Activated CD4-positive, alpha-beta T cell treated with anti-CD3 and anti-CD28 coated beads, Interleukin-2, amount 50 U/mL, for 24 hours (primary cell): ENCODE data around the gene PTGS2.
"Not testable (repeated sequence)": the region's sequence is repeated elsewhere in the genome, so short reads cannot be mapped to it uniquely, and the experiment has no call there.

Experiments
- DNase-seq, 2 donors: peaks; one replicate each; pipeline ENCODE4 v3.0.0-alpha.2; 2020; ENCODE audit warnings: low read depth in 1 of 2, low spot score in 1 of 2

PTGS2 gene

DNA sequence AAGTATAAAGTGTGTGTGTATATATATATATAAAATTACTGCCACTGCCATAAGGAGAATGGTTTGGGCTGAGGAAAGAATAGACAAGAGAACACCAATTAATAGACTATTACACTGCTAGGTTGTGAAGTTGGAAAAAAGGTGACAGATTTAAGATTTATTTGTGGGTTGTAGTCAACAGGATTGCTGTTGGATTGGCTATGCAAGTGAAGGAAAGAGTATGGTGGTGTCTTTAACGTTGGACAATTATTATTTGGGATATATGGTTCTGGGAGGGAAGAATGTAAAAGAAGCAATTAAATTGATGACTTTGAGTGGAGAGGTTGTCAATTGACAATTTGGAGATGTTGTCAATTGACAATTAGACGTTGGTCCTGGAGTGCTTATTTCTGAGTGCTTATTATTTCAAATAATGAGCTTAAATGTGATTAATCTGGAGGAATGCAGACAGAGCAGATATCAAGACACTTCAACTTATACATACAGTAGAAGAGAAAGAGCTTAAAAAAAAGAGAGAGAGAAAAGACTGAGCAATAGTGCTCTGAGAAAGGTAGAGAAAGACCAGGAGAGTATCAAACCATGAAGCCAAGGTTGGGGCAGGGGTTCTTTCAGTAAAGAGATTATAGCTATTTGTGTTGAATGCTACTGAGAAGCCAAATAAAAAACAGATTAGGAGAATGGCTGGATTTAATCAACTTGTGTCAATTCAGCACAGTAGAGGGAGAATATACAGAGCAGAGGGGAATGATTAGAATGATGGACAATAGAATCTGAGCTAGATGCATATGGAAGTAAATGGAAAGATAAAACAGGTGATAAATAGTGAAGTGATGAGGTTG lies 9.7 kb downstream of the PTGS2 start:
- no peak for DNase-seq

DNA sequence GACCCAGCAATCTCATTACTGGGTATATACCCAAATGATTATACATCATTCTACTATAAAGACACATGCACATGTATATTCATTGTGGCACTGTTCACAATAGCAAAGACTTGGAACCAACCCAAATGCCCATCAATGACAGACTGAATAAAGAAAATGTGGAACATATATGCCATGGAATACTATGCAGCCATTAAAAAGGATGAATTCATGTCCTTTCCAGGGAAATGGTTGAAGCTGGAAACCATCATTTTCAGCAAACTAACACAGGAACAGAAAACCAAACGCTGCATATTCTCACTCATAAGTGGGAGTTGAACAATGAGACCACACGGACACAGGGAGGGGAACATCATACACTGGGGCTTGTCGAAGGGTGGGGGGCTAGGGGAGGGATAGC lies 10.4 kb downstream of the PTGS2 start:
- DNase-seq: not testable (repeated sequence)

- DNase-seq: not testable (repeated sequence)
Measured at GRCh38 chr1:186664217-186664616, 16.0 kb downstream of the PTGS2 start.

GRCh38 chr1:186662752-186663151 lies 17.5 kb downstream of the PTGS2 start:
- no peak for DNase-seq

DNA sequence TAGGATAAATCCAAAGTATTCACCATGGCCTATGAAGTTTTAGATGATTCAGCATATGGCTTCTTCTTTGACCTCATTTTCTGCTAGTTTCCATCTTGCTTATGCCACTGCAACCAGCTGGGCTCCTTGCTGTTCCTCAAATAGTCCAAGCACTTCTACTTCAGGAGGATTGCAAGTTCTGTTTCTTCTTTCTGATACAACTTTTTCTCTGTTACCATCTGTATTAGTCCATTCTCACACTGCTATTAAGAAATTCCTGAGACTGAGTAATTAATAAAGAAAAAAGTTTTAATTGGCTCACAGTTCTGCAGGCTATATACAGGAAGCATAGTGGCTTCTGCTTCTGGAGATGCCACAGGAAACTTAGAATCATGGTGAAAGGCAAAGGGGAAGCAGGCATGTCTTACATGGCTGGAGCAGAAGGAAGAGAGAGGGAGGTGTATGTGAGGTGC lies 20.3 kb downstream of the PTGS2 start:
- DNase-seq: no peak

DNA sequence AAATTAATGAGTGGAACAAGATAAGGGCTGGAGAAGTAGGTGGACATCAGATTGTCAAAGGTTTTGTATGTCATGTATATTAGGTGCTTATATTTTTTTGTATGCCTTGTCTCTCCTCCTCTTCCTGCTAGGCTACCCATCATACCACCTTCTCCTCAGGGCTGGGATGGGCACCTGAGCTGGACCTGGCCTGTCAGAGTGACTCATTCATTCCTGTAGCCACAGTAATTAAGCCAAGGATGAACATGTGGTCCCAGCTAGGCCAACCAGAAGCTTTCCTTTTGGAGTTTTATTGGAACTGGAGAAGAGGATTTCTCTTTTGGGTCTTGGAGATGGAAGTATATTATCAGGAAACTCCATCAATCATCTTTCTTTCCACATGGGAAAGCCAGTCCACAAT lies 21.2 kb downstream of the PTGS2 start:
- DNase-seq: no peak

GRCh38 chr1:186657481-186657880 lies 22.7 kb downstream of the PTGS2 start:
- DNase-seq: no peak

DNA sequence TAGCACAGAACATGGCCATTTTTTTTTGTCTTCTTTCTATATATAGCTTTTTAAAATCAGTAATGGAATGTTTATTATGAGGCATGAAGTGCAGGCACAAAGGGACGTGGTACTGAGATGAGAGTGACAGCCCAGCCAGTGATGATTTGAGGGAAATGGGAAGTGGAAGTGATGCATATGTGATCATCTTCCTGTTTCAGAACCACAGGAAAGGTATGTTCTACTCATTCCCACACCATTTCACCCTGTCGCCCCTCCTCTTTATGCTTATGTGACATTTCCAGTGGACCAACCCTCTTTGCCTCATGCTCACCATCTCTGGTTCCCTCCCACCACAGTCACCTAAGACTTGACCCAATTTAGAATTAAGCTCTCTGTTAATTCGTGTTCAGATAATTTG lies 24.3 kb downstream of the PTGS2 start:
- DNase-seq: no peak

- DNase-seq: no peak
Measured at GRCh38 chr1:186654741-186655140, 25.5 kb downstream of the PTGS2 start.

- DNase-seq: no peak
Measured at GRCh38 chr1:186653312-186653711, 26.9 kb downstream of the PTGS2 start.

DNA sequence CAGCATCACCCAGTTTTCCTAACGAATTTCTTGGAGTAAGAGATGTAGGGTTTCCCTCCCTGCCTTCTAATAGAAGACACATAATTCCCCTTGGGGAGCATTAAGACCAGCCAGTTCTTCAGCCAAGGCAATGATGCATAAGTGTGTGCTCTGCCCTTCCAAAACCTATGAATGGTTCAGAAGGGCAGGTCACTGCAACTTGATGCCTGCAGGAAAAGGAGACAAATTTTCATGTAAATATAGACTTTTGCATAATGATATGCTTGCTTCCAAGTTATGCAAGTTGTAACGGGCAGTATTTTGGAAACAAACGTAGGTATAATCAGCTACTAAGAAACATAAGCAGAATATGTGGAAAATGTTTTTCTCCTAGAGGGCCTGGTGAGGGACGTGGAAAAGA lies 31.6 kb downstream of the PTGS2 start:
- no peak for DNase-seq

DNA sequence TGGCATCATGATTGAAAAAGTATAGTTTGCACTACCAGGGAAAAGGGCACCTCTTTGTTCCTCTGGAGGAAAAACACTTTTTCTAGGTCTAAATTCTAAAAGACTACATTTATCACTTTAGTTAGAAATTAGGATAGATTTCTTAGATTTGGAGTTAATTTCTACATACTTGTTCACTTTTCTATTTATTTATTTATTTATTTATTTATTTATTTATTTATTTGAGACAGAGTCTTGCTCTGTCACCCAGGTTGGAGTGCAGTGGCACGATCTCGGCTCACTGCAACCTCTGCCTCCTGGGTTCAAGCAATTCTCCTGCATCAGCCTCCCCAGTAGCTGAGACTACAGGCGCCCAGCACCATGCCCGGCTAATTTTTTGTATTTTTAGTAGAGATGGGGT lies 32.2 kb downstream of the PTGS2 start:
- not testable (repeated sequence) for DNase-seq

DNA sequence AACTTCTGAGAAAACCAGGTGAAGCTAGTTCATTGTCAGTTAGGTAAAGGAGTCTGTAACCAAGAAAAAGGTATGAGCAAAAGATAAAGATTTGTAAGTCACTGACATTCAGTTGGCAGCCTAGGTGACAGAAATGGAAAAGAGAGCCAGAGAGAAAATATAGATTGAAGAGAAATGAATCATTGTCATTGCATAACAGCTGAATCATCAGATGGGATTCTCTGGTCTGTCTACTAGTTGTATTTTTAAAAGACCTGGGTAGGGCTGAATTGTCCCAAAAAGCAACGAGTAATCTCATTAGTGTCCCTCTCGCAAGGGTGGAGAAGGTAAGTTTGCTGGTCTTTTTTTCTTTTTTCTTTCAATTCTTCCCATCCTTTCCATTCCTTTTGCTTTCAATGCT lies 36.6 kb downstream of the PTGS2 start:
- DNase-seq: no peak

- not testable (repeated sequence) for DNase-seq
Measured at GRCh38 chr1:186637567-186637966, 42.7 kb downstream of the PTGS2 start.

DNA sequence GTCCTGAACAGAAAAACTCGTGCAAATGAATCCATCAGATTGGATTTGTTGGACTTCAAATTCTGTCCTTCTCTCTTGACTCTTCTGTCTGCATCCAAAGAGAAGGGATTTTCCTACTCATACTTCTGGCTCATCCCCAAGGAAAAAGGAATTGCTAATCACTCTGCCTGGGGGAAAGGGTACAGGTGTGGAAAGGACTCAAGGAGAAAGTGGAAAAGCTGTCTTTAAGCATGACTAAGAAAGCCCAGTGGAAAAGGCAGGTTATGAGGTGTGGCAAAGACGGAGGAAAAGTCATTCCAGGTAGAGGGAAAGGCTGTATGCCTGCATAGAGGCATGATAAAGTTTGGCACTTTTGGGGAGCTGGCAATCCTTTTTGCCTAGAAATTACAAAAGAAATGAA lies 43.4 kb downstream of the PTGS2 start:
- no peak for DNase-seq

DNA sequence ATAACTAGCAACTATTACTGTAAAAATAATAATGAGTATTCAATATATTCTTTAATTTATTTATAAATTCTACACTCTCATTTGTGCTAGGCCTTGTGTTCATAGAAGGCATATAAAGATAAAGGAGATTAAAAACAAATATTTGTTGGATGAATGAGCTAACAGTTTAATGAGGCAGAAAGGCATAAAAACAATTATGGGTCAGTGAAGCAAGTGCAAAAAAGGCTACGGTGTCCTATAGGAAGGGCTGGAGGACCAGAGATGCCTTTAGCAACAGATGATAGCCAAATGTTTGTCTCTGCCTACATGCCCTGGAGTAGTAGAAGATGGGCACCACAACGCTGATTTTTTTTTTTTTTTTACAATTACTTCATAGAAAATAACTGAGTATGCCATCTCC lies 45.7 kb downstream of the PTGS2 start:
- DNase-seq: no peak

- no peak for DNase-seq
Measured at GRCh38 chr1:186633116-186633515, 47.1 kb downstream of the PTGS2 start.

DNA sequence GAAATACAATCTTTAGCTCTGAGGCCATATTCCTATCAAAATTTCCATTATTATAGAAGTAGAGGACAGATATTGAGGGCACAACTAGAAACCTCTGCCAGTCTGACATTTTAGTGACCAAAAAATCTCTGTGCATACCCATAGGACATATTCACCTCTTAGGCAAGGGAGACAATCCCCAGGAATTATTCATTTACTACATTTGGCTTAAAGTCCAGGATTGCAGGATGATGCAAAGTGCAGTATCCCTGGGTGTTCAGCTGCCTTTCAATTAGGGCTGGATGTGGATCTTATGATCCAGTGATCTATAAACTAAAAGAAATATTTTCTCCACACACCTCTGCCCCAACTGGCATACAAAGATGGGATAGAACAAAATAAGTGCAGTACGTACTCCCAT lies 50.9 kb downstream of the PTGS2 start:
- no peak for DNase-seq

- no peak for DNase-seq
Measured at GRCh38 chr1:186628910-186629309, 51.3 kb downstream of the PTGS2 start.

DNA sequence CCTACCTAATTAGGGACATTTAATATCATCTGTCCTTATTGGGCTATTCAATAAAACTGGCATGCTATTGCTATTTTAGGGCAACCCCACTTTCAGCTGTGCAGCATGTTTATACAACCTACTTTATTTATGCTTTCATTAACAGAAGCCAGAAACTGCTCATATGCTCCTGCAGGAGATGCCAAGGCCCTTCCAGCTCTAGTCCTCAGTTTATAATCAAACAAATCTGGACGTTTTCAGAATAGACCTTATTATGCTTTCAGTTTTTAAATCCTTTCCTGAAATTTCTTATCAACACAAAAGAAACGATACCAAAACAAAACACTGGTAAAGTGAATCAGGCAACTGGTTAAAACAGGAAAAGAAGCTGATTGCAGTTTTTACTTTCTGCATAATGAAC lies 53.2 kb downstream of the PTGS2 start:
- DNase-seq: no peak

DNA sequence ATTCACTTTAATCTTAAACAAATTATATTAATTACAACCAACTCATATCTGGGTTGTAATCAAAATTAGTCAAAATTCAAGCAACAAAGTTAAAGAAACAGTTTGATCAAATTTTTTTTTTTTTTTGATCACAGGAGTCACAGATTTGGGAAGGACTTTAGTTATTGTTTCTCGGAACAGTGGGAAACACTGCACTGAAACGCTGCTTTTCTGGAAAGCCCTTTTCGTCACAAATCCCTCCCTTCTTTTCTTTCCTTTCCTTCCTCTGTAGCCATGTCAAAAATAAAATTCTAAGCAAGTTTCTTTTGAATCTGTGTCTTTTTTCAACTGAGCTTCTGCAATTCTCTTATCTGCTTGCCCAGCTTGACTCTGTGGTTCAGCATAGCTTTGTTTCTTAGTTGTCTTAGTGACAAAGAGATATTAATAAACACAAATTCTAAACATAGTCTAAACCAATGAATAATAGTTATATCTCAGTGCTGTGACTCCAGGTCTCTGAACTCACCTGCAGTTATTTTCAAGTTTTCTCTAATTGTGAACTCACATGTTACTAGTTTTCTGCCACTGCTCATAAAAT lies 53.8 kb downstream of the PTGS2 start:
- no peak for DNase-seq

GRCh38 chr1:186623551-186623950 lies 56.7 kb downstream of the PTGS2 start:
- no peak for DNase-seq
